ENCODE measurements around the gene ESYT3.
"Not testable (repeated sequence)": the region's sequence is repeated elsewhere in the genome, so short reads cannot be mapped to it uniquely, and the experiment has no call there.

Gene ESYT3

GRCh38 chr3:138408751-138409570, 25.5 kb upstream of the ESYT3 start:
- no peak for DNase-seq

- DNase-seq, result no peak
These were observed 21.4 kb upstream of the ESYT3 start for GRCh38 chr3:138412821-138413551.

- not testable (repeated sequence) for DNase-seq
These were observed 18.2 kb upstream of the ESYT3 start for GRCh38 chr3:138416236-138416635.

- peak; percentile 92 for DNase-seq
These were observed 16.8 kb upstream of the ESYT3 start for GRCh38 chr3:138417559-138417982.

- no peak for DNase-seq
These were observed 15.7 kb upstream of the ESYT3 start for GRCh38 chr3:138418601-138419206.

GRCh38 chr3:138423316-138423715, 11.1 kb upstream of the ESYT3 start:
- DNase-seq, result no peak

- no peak for DNase-seq
These were observed 10.1 kb upstream of the ESYT3 start for GRCh38 chr3:138424323-138424722.

- no peak for DNase-seq
These were observed 8.2 kb upstream of the ESYT3 start for GRCh38 chr3:138426211-138426610.

- not testable (repeated sequence) for DNase-seq
These were observed 7.7 kb upstream of the ESYT3 start for GRCh38 chr3:138426754-138427153.

- no peak for DNase-seq
These were observed 4.8 kb upstream of the ESYT3 start for GRCh38 chr3:138429665-138430064.

GRCh38 chr3:138432576-138433240, 1.7 kb upstream of the ESYT3 start:
- DNase-seq, result no peak

- DNase-seq, result no peak
These were observed 532 bp upstream of the ESYT3 start for GRCh38 chr3:138433892-138434275.

- DNase-seq, result peak; percentile 32
These were observed 708 bp downstream of the ESYT3 start for GRCh38 chr3:138434875-138435772.

- DNase-seq, result no peak
These were observed 1.4 kb downstream of the ESYT3 start for GRCh38 chr3:138435840-138436239.

- no peak for DNase-seq
These were observed 2.9 kb downstream of the ESYT3 start for GRCh38 chr3:138437281-138437680.

GRCh38 chr3:138438896-138439295, 4.5 kb downstream of the ESYT3 start:
- DNase-seq, result no peak

- DNase-seq, result no peak
These were observed 5.2 kb downstream of the ESYT3 start for GRCh38 chr3:138439646-138440045.

GRCh38 chr3:138440121-138440521, 5.7 kb downstream of the ESYT3 start:
- no peak for DNase-seq

GRCh38 chr3:138440596-138440995, 6.2 kb downstream of the ESYT3 start:
- DNase-seq, result no peak

- DNase-seq, result no peak
These were observed 6.8 kb downstream of the ESYT3 start for GRCh38 chr3:138441256-138441655.

GRCh38 chr3:138441742-138442141, 7.3 kb downstream of the ESYT3 start:
- DNase-seq, result no peak

- DNase-seq, result peak; percentile 38
These were observed 8.0 kb downstream of the ESYT3 start for GRCh38 chr3:138442433-138442832.

Data from NCI-H82 (cell line).